Activated naive CD4-positive, alpha-beta T cell treated with anti-CD3 and anti-CD28 coated beads, Interleukin-2, amount 50 U/mL, for 72 hours (primary cell): Measurements from ENCODE around the gene FKBP1A. TPM values are rescaled to one million over a fixed set of nuclear protein-coding genes. Genes with fewer than 3 reads are reported as not detected.

Source experiments
- ATAC-seq, 2 donors: fragments of 150-1000 bp; cut with Tn5 transposase; 2 replicates each; pipeline ENCODE4 v1.10.0; 2021; ENCODE audit warnings: mild to moderate bottlenecking in 2 of 2, moderate library complexity in 2 of 2
- DNase-seq, 2 donors: peaks; one replicate each; pipeline ENCODE4 v3.0.0; 2021 to 2022; ENCODE audit warnings: low spot score in 2 of 2
- H3K27ac Mint-ChIP-seq, 2 donors: one replicate each; pipeline ENCODE4 v1.8.0; 2022; ENCODE audit warnings: mild to moderate bottlenecking in 2 of 2, mixed read lengths in 2 of 2
- H3K36me3 Mint-ChIP-seq, 2 donors: one replicate each; pipeline ENCODE4 v1.8.0; 2022; ENCODE audit warnings: mixed read lengths in 2 of 2
- H3K9me3 Mint-ChIP-seq, 2 donors: one replicate each; pipeline ENCODE4 v1.8.0; 2022; ENCODE audit warnings: mixed read lengths in 2 of 2
- total RNA-seq, 2 donors: library from RNA; stranded (reverse); gene quantifications; one replicate each; pipeline ENCODE4 v1.2.3, GENCODE V29; 2022

FKBP1A gene
- total RNA-seq, 2 donors from 2014 or later = 147 to 374 TPM

DNA sequence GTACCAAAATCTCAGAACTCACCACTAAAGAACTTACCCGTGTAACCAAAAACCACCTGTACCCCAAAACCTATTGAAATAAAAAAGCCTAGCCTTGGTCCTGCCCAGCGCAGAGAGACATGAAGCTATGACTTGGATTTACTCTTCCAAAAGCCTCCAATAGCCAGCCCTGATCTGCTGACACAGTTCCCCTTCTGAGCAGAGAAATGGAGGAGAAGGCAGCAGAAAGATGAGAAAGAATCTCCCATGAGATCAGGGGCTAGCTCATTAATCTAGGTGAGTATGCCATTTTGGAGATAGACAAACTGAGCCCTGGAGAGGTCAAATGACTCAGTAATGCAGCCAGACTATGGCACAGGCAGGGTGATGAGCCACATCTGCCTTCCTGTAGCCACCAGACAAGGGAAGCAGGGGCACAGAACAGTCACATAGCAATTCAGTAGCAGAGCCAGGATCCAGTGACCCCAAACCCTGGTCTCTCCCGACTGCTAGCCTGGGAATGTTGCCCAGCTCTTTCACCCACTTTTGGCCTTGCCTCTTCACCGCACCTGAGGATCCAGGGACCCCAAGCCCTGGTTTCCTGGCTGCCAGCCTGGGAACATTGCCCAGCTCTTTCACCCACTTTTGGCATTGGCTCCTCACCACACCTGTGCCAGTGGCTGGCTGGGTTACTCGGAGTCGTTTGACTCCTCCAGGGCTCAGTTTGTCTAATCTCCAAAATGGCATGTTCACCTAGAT lies 56.7 kb downstream of the FKBP1A start:
- H3K9me3 Mint-ChIP-seq = no peaks in the 10 kb centered on the region

DNA sequence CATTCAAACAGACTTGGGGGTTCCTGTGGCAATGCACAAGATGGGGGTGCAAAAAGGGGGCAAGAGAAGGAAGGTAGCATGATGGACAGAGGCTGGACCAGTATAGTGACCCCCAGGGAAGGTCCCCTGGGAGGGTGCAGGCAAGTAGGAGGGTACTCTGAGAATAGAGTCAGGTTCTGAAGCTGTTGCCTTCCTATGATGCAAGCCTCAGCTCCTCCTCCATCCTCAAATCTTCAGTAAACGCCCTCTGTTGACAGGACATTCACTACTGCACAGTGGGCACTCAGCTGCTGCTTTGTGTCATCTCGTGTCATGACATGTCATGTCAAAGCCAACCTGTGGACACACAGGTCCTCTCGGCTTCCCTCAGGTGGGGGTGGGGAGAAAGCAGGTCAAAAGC lies 58.1 kb downstream of the FKBP1A start:
- ATAC-seq = no peak
- DNase-seq = no peak
- H3K36me3 Mint-ChIP-seq = peaks cover 0 to 12% of the 10 kb centered on the region in 2 donors
- peak overlapping the region in 1 of 2 donors; percentile 45 for H3K27ac Mint-ChIP-seq
- H3K9me3 Mint-ChIP-seq = no peaks in the 10 kb centered on the region

More for the DNA sequence above, 56.7 kb downstream of the FKBP1A start:
- DNase-seq = no peak
- peak; percentile 63 to 91 for ATAC-seq
- Mint-ChIP-seq H3K27ac (peak overlapping the region; percentile 85 to 88), H3K36me3 (peaks cover 0 to 12% of the 10 kb centered on the region in 2 donors)

DNA sequence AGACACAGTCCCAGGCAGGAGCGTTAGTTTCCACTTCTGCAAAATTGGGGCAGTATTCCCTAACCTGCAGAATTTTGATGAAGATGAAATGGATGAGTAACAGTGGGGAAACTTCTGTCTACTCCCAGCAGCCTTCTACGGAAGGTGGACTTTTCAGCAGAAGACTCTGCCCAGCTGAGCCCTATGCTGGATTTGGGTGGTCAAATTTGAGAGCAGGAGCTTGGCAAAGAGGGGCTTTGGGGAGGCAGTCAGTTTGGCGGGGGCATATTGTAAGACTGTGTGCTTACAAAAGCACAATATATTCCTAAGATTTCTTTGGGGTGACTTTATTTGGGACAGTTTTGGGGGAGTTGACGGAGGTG lies 58.5 kb downstream of the FKBP1A start:
- DNase-seq (no peak), ATAC-seq (no peak)
- H3K36me3 Mint-ChIP-seq = peaks cover 0 to 12% of the 10 kb centered on the region in 2 donors
- H3K27ac Mint-ChIP-seq = peak overlapping the region in 1 of 2 donors; percentile 45
- H3K9me3 Mint-ChIP-seq = no peaks in the 10 kb centered on the region

DNA sequence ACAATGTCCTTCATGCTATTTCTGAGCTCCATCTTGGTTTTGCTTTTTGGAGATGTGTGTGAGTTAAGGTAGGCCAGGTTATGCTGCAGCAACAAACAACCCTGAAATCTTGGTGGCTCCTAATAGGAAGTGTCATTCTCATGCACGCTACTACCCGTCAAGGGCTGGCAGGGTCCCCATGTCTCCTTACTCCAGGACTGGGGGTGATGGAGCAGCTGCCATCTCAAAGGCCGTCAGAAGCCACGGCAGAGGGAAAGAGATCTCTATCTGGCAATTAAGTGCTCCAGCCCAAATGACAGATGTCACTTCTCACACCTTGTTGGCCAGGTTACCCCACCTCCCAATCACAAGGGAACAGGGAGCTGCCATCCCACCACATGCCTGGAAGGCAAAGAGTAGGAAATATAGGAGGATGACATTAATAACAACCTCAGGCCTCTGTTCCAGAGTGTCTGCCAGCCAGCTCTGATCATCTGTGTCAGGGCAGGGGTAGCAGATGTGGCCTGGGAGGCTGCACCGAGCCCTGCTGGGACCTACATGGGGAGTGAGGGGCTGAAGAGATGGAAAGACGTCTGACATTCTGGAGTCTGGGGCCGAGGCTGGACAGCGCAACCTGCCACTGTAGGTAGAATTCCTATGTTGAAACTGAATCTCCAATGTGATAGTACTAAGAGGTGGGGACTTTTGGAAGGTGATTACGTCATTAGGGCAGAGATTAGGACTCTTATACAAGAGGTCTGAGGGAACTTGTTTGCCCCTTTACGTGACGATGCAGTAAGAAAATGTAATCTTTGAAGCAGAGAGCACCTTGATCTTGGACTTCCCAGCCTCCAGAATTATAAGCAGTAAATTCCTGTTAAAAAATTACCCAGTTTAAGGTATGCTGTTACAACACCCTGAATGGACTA lies 59.1 kb downstream of the FKBP1A start:
- ATAC-seq (no peak), DNase-seq (no peak)
- Mint-ChIP-seq H3K9me3 (no peaks in the 10 kb centered on the region), H3K27ac (peak overlapping the region in 1 of 2 donors; percentile 1), H3K36me3 (peaks cover 0 to 12% of the 10 kb centered on the region in 2 donors)

DNA sequence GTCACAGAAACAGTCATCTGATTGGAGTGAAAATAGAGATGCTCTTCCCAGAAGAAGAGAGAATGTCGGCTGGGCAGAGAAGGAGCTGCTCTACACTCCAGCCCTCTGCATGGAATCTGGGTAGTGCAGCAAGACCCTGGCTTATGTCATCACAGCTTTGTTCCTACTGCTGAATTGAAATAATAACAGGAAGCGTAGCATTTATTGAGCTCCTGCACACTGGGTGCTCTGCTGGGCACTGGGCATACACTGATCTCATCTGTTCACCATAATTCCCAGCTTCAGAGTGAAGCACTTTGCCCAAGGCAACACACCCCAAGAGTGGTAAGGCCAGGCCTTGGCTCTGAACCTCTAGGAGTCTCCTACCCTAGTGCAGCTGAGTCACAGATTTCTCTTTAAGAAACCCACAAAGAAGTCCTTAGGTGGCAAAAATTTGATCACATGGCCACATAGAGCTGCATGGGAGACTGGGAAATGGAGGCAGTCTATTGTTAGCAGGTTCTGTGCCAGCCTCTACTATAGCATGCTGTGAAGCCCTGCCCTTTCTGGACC lies 60.0 kb downstream of the FKBP1A start:
- DNase-seq (no peak), ATAC-seq (no peak)
- Mint-ChIP-seq H3K9me3 (no peaks in the 10 kb centered on the region), H3K36me3 (peaks cover 0 to 12% of the 10 kb centered on the region in 2 donors), H3K27ac (peak overlapping the region in 1 of 2 donors; percentile 78)

DNA sequence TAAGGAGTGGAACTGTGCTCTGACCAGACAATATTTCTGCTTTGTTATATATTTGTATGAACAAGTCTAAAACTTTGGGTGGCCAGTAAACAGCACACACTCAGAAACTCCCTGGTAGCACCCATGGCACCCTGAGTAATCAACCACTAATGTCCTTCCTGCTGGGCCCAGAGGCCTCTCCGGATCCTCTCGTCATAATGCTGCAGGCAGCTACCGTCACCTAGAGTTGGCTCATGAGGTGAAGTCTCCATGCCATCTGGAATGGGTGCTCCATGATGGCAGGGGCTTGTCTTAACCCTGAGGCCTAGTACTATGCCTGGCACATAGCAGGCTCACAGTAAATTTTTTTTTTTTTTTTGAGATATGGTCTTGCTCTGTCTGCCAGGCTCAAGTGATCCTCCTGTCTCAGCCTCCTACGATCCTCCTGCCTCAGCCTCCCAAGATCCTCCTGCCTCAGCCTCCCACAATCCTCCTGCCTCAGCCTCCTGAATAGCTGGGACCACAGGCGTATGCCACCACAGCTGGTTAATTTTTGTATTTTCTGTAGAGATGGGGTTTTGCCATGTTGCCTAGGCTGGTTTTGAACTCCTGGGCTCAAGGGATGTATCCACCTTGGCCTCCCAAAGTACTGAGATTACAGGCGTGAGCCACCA lies 60.9 kb downstream of the FKBP1A start:
- peaks cover 0 to 12% of the 10 kb centered on the region in 2 donors for H3K36me3 Mint-ChIP-seq
- no peaks in the 10 kb centered on the region for H3K9me3 Mint-ChIP-seq
- DNase-seq (peak in 1 of 2 donors; percentile 34), ATAC-seq (no peak)
- H3K27ac Mint-ChIP-seq = peak overlapping the region in 1 of 2 donors; percentile 78

DNA sequence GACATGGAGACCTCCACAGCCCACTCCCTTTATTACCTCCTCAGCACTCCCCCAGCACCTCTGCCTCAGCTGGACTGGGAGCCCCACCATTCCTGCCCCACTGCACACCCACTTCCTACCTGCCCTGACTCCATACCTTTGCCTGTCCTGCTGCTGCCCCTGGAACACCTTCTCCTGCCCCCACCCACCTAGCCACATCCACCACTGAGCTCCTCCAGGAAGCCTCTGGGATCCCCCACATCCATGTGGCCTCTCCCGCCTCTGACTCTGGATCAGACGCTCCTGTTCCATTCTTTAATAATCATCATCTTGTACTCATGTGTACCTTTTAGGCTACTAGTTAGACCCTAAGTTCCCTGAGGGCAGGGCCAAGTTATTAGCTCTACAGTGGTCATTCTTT lies 61.8 kb downstream of the FKBP1A start:
- Mint-ChIP-seq H3K36me3 (peaks cover 0 to 12% of the 10 kb centered on the region in 2 donors), H3K9me3 (no peaks in the 10 kb centered on the region), H3K27ac (peak overlapping the region; percentile 72 to 78)
- ATAC-seq (no peak), DNase-seq (no peak)

DNA sequence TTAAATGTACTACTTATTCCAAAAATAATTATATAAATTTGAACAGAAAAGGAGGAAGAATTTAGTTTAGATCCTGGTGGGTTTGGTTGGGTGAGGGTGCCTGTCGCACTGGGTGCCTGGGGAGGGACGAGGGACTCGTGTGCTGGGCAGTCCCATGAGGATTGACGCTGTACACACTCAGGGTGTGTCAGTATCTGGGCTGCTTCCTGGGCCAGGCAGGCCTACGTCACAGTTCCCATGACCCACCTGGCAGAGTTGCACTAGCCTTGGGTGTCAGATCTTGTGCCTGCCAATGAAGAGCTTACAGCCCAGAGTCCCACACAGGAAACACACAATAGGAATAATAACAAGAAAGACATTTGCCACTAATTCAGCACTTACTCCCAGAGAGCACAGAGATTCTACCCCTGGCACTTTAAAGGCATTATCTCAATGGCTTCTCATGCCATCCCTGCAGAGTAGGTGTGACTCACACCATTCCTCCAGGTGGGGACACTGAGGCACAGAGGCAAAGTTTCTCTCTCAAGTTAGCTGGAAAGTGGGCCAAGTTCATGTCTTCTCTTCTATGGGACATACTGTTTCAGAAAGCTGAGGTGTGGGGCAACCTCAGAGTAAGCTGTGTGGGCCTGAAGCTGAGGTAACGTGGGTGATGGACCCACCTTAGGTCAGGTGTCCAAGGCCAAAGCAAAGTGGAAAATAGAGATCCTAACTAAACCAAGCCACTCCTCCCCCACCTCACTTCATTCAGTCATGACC lies 62.6 kb downstream of the FKBP1A start:
- DNase-seq (peak in 1 of 2 donors; percentile 55), ATAC-seq (peak; percentile 19 to 46)
- H3K9me3 Mint-ChIP-seq = no peaks in the 10 kb centered on the region
- peaks cover 0 to 12% of the 10 kb centered on the region in 2 donors for H3K36me3 Mint-ChIP-seq
- peak overlapping the region; percentile 78 for H3K27ac Mint-ChIP-seq

DNA sequence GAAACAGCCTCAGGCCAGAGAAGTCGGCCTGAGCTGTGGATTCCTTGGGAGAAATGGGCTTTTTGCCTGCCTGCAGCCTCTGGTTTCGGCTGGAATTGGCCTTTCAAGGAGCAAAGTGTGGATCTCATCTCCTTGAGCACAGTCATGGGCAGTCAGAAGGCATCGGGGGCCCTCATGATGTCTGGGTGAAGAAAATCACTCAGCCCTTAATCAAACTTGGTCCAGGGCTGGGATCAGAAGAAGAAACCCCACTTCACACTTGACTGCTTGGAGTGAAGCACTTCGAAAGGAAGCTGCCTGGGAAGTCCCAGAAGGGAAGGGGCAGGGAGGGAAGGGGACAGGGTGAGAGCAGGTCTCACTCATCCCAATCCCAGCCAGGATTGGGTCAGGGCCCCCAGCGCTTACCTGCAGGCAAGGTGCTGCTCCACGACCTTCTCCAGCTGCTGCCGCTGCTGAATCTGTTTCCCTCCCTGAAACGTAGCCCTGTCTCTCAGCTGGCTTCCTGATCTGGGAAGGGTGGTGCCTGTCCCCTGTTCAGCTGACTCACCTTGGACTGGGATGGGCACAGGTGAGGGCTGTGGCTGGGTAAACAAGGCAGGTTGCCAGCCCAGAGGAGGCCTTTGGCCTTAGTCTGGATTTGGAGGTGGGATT lies 64.0 kb downstream of the FKBP1A start, which contains the start of gene SDCBP2:
Gene SDCBP2 (minus strand): TSS at position 460 of the 651 bp plus-strand sequence. CDS start 8,723 bp downstream, outside the sequence.
- Mint-ChIP-seq H3K27ac (peak within 1 kb of the TSS; percentile 78 to 89), H3K9me3 (no peaks in the 10 kb centered on the region), H3K36me3 (peaks cover 0 to 12% of the 10 kb centered on the region in 2 donors)
- ATAC-seq (no peak), DNase-seq (peak in 1 of 2 donors; percentile 55)

DNA sequence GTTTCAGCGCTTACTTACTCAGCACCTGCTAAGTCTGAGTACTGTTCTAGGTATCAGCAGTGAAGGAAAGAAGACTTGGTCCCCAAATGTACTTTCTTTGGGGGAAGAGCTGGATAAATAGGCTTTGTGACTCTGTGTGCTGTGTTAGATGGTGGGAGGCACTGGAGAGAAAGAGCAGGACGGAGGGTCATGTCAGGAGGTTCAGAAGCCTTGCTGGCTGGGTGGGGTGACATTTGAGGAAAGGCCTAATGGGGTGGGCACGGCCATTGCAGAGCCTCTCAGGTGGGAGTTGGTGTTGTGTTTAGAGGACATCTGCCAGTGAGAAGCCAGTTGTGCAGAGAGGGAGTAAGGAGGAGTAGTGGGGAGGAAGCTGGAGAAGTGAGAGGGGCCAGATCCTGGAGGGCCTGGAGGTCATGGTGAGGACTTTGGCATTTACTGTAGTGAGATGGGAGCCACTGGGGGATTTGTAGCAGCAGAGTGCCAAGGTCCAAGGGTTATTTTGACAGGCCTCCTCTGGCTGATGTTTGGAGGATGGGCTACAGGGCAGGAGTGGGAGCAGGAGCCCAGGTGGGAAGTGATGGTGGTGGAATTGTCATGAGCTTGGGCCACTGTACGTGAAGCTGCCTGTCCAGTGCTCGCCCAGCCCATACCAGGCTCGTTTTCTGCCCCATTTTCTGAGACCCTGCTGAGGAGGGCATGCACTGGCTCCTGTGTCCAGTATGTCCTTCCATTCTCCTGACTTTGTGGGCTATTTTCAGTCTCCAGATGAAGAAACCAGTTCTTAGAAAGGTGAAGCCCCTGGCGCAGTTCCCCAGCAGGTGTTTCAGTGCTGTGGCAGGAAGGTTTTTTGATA lies 64.8 kb downstream of the FKBP1A start:
- Mint-ChIP-seq H3K9me3 (no peaks in the 10 kb centered on the region), H3K36me3 (peaks cover 0 to 12% of the 10 kb centered on the region in 2 donors), H3K27ac (peak overlapping the region in 1 of 2 donors; percentile 89)
- ATAC-seq (no peak), DNase-seq (peak in 1 of 2 donors; percentile 48)

DNA sequence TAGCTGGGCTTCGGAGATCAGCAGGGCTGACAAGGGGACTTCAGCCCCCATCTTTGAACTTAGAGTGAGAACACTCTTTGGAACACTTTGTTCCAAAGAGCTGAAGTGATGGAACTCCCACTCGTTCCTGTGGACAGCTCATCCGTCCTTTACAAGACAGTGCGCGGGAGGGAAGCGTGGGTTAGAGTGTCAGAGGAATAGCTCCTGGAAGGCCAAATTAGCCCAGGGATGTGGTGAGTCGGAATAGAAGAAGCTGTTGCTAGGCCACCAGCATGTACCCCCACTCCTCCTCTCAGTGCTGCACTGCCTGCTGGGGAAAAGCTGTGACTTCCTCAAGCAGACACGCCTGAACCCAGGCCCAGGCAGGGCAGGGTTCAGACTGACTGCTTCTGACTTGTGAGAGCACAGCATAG lies 65.6 kb downstream of the FKBP1A start:
- Mint-ChIP-seq H3K9me3 (no peaks in the 10 kb centered on the region), H3K27ac (peak overlapping the region in 1 of 2 donors; percentile 89), H3K36me3 (peaks cover 0 to 11% of the 10 kb centered on the region in 2 donors)
- DNase-seq (peak in 1 of 2 donors; percentile 55), ATAC-seq (no peak)

DNA sequence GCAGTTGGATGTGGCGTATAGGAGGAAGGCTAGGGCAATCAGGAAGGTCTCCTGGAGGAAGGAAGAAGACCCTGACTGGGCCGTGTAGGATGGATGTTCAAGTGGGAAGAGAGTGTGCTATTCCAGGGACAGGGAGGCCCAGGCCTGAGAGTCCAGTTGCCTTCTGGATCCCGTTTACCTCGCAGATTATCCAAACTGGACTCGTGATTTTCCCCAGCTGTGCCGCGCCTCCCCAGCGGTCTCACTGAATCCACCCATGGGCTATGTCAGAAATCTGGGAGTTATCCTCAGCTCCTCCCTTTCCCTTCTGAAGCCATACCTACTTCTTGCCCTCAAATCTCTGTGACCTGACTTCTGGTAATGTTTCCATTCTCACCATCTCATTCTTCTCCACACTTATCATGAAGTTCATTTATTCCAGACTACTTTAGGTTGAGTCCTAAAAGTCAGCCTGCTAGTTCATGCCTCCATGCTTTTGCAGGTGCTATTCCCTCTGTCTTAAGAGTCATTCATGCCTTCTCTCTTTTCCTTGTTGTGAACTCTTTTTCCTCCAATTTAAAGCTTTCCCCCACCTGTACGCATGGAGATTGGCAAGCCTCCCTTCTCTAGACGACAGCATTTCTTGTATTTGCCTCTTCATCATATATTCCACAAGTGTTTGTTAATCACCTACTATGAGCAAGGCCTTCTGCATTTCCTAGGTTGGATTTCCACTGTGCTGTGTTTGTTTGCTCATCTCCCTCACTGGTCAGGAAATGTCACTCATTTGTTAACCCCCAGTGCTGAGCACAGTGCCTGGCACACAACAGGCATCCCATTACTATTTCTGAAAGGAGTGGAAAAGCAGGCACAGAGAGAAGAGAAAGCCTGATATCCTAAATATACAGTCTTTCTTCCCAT lies 66.6 kb downstream of the FKBP1A start:
- Mint-ChIP-seq H3K36me3 (peaks cover 0 to 1% of the 10 kb centered on the region in 2 donors), H3K27ac (no peak overlapping the region), H3K9me3 (no peaks in the 10 kb centered on the region)
- ATAC-seq = peak in 1 of 2 donors; percentile 25
- DNase-seq = peak in 1 of 2 donors; percentile 41

DNA sequence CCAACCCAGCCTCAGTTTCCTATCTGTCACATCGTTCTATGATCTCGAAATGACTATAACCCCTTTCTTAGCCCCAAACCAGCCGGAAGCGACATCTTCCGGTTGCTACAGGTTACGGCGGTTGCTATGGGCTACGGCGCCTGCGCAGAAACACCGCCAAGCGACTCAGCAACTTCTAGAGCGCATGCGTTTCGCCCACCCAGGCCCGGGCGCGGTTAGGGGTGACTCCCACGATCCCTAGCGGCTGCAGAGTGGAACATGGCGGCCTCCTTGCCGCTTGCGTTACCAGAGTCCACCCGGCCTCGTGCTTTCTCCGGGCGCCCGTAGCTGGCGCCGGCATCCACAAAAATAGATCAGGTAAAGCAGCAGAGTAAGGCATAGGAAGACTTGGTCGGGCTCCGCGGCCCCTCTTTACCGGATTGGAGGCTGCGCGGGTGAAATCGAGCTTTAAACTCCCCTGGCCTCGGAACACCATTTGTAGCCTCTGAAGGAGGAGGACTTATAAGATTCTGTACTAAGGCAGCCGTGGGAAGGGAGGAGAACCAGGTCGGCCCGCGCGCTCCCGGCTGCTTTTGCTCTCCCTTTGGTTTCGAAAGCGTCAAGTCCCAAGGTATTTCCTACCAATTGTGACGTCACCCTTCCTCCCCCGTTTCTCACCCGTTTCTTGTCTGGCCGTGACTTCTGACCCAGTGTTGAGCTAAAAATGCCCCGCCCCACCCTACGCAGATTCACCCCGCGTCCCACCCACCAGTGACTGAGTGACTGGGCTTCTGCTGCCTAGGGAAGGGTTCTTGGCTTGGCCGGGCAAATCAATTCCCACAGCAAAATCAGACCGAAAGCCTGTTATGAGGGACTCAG lies 67.5 kb downstream of the FKBP1A start:
- Mint-ChIP-seq H3K36me3 (no peaks in the 10 kb centered on the region), H3K9me3 (no peaks in the 10 kb centered on the region), H3K27ac (no peak overlapping the region)
- DNase-seq = peak; percentile 98 to 99
- peak; percentile 81 to 89 for ATAC-seq
